Panc1 (cell line): ENCODE results near the gene RFFL. TPM values are rescaled to one million over a fixed set of nuclear protein-coding genes. Genes with fewer than 3 reads are reported as not detected.
A peak's percentile ranks its signal among the peaks of the same experiment; 100 is the strongest.

Experiments
- ATAC-seq: fragments of 200-7000 bp; cut with Tn5 transposase; 2 replicates; pipeline ENCODE4 v1.9.1; 2020; ENCODE audit warnings: mild to moderate bottlenecking, moderate library complexity
- BruUV-seq: library from RNA; stranded (reverse); fragments of 400-500 nt; replicated peaks from 2 replicates; lab custom pipeline; 2021; lab: Mats Ljungman, UMichigan
- CTCF ChIA-PET: fragments of 300-600 bp; sonication (Branson Sonifier 250); formaldehyde crosslinking; loops from one replicate; lab custom pipeline; 2022; ENCODE audit warnings: antibody characterized with exemption; lab: Charles Lee
- POLR2A ChIA-PET: fragments of 300-600 bp; sonication (Branson Sonifier 250); formaldehyde crosslinking; loops from one replicate; lab custom pipeline; 2022; ENCODE audit warnings: antibody characterized with exemption; lab: Charles Lee
- DNase-seq: peaks from one replicate; pipeline ENCODE4 v3.0.0-alpha.2; 2010; ENCODE audit warnings: low read depth, low spot score
- H3K27ac ChIP-seq: 2 replicates; pipeline ENCODE4 v1.5.1; 2011; ENCODE audit warnings: mild to moderate bottlenecking, low read length, inconsistent platforms
- H3K27me3 ChIP-seq: fragments of 200-500 bp; sonication (Bioruptor generic); 2 replicates; pipeline ENCODE4 v1.6.0; 2014; ENCODE audit warnings: low read length, inconsistent platforms; ENCODE audit not compliant: control insufficient read depth, insufficient read depth
- H3K36me3 ChIP-seq: fragments of 200-500 bp; sonication (Bioruptor generic); 2 replicates; pipeline ENCODE4 v1.5.1; 2014; ENCODE audit warnings: inconsistent platforms, mild to moderate bottlenecking, low read length, moderate library complexity; ENCODE audit not compliant: control insufficient read depth, insufficient read depth
- H3K4me1 ChIP-seq: 2 replicates; pipeline ENCODE4 v1.5.1; 2011; ENCODE audit warnings: inconsistent platforms, mild to moderate bottlenecking, low read length, moderate library complexity; ENCODE audit not compliant: control insufficient read depth, insufficient read depth
- H3K4me3 ChIP-seq, 2 experiments: 2 replicates each; pipeline ENCODE4 v1.5.1; 2011 to 2012; ENCODE audit warnings: low read depth in 2 of 2, low read length in 2 of 2, mild to moderate bottlenecking in 2 of 2, inconsistent platforms in 1 of 2, moderate library complexity in 1 of 2
- H3K9me3 ChIP-seq: fragments of 200-500 bp; sonication (Bioruptor generic); 2 replicates; pipeline ENCODE4 v1.5.1; 2014; ENCODE audit warnings: low read depth, mild to moderate bottlenecking, inconsistent platforms, low read length, moderate library complexity; ENCODE audit not compliant: control insufficient read depth, insufficient read depth
- POLR2AphosphoS5 ChIP-seq: IDR thresholded peaks from 2 replicates; pipeline ENCODE4 v1.6.1; 2012; ENCODE audit warnings: mild to moderate bottlenecking, low read depth, low read length, moderate library complexity
- SIN3A ChIP-seq: IDR thresholded peaks from 2 replicates; pipeline ENCODE4 v1.6.1; 2012; ENCODE audit warnings: low read depth, mild to moderate bottlenecking, low read length, moderate library complexity, borderline replicate concordance; ENCODE audit not compliant: insufficient read depth
- TCF7L2 ChIP-seq: IDR thresholded peaks from 2 replicates; pipeline ENCODE4 v1.6.1; 2011; ENCODE audit warnings: mild to moderate bottlenecking, low read depth, low read length, inconsistent platforms
- in situ Hi-C: cut with HindIII; loops from 2 replicates; pipeline ENCODE4 v1.10.0; 2016; ENCODE audit warnings: low sequenced_read_pairs, low pct_unique_long_range_greater_than_20kb
- intact Hi-C: fragments of 100-400 bp; cut with micrococcal nuclease; formaldehyde crosslinking; loops from one replicate; pipeline ENCODE4 v1.10.0; 2022; ENCODE audit not compliant: unreplicated experiment
- total RNA-seq: library from RNA; stranded (reverse); gene quantifications from one replicate; pipeline ENCODE4 v1.2.1, GENCODE V29; 2021; ENCODE audit not compliant: unreplicated experiment
- TF ChIP-seq, protein P1 (sequence below), 2 experiments: IDR thresholded peaks; 2 replicates each; pipeline ENCODE4 v1.6.1; 2011 to 2012; ENCODE audit warnings: low read depth in 2 of 2, control low read depth in 1 of 2, low read length in 1 of 2, mild to moderate bottlenecking in 1 of 2, moderate library complexity in 1 of 2; ENCODE audit not compliant: insufficient read depth in 1 of 2
- TF ChIP-seq, protein P2 (sequence below): fragments of 450-650 bp; IDR thresholded peaks from 2 replicates; pipeline ENCODE4 v1.5.1; 2017; ENCODE audit warnings: mild to moderate bottlenecking

The RFFL gene
- total RNA-seq, 1 experiment from 2014 or later = 38.4 TPM

DNA sequence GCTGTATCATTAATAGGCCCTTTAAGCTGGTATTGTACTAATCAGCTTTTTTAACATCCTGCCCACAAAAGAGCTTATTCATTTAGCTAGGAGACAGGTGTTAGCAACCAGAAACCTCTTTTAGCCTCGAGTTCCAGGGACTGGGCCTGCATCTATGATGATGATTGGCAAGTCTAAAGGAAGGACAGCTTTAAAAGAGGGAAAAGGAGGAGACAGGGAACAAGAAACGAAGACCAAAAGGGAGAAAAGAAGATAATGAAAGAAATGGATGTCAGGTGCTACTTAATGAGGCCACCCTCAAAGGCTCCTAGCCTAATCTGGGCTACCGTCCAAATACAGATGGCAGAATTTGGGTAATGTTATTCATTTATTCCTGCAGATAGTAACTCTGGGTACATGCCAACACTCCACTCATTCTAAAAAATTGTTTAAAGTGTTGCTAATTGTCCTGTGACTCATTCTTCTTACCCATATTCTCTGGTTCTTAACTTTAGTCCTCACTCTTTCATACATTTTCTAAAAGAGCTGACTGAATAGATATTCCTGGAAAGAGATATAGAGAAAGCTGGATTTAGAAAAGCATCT lies 18.7 kb upstream of the RFFL start:
- CTCF ChIA-PET = no interaction called here
- Histone ChIP-seq H3K36me3 (no peaks in the 10 kb centered on the region), H3K4me1 (peaks cover 40% of the 10 kb centered on the region), H3K9me3 (no peaks in the 10 kb centered on the region), H3K27me3 (no peaks in the 10 kb centered on the region), H3K4me3 (no peak overlapping the region), H3K27ac (peak overlapping the region; percentile 60)
- no TSS peak for BruUV-seq
- DNase-seq (peak; percentile 73), ATAC-seq (0 out of 2 replicates have a peak, but pooled peaks have one; percentile 7)
- in situ Hi-C loops = no loop called here
- POLR2A ChIA-PET = interaction anchor here (0.6 kb wide), 1 partner anchor 242 kb away, joined by 3 read pairs; no protein-coding TSS in a partner anchor
- no peak for TF ChIP-seq SIN3A
- TF ChIP-seq POLR2AphosphoS5 = no peak
- TF ChIP-seq TCF7L2 = no peak
- TF ChIP-seq, protein P1, sequence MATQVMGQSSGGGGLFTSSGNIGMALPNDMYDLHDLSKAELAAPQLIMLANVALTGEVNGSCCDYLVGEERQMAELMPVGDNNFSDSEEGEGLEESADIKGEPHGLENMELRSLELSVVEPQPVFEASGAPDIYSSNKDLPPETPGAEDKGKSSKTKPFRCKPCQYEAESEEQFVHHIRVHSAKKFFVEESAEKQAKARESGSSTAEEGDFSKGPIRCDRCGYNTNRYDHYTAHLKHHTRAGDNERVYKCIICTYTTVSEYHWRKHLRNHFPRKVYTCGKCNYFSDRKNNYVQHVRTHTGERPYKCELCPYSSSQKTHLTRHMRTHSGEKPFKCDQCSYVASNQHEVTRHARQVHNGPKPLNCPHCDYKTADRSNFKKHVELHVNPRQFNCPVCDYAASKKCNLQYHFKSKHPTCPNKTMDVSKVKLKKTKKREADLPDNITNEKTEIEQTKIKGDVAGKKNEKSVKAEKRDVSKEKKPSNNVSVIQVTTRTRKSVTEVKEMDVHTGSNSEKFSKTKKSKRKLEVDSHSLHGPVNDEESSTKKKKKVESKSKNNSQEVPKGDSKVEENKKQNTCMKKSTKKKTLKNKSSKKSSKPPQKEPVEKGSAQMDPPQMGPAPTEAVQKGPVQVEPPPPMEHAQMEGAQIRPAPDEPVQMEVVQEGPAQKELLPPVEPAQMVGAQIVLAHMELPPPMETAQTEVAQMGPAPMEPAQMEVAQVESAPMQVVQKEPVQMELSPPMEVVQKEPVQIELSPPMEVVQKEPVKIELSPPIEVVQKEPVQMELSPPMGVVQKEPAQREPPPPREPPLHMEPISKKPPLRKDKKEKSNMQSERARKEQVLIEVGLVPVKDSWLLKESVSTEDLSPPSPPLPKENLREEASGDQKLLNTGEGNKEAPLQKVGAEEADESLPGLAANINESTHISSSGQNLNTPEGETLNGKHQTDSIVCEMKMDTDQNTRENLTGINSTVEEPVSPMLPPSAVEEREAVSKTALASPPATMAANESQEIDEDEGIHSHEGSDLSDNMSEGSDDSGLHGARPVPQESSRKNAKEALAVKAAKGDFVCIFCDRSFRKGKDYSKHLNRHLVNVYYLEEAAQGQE (IDR thresholded peaks at IDR 0.05; ENCODE audit: insufficient read depth in 1 of 2, low read depth in 2 of 2, low read length in 1 of 2) = no peak
- TF ChIP-seq, protein P2, sequence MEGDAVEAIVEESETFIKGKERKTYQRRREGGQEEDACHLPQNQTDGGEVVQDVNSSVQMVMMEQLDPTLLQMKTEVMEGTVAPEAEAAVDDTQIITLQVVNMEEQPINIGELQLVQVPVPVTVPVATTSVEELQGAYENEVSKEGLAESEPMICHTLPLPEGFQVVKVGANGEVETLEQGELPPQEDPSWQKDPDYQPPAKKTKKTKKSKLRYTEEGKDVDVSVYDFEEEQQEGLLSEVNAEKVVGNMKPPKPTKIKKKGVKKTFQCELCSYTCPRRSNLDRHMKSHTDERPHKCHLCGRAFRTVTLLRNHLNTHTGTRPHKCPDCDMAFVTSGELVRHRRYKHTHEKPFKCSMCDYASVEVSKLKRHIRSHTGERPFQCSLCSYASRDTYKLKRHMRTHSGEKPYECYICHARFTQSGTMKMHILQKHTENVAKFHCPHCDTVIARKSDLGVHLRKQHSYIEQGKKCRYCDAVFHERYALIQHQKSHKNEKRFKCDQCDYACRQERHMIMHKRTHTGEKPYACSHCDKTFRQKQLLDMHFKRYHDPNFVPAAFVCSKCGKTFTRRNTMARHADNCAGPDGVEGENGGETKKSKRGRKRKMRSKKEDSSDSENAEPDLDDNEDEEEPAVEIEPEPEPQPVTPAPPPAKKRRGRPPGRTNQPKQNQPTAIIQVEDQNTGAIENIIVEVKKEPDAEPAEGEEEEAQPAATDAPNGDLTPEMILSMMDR = no peak
- intact Hi-C loops = no loop called here

DNA sequence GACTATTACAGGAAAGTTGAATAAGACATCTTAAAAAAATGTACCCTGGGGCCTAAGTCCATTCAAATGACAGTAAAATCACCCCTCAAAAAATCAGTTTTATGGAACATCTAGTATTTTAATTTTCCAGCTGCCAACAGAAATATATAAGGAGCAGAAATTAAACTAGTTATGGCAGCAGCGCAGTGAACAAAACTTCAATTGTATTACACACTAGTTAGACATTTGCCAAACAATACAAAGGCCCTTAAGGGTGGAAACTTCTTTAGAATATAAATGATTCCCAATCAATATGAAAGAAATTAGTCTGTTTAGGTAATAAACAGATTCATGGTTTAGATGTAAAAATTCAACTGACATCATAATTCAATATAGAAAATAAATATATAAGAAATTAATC lies 18.1 kb upstream of the RFFL start:
- BruUV-seq = no TSS peak
- ATAC-seq (no peak), DNase-seq (no peak)
- POLR2A ChIA-PET = interaction anchor here (0.6 kb wide), 1 partner anchor 243 kb away, joined by 3 read pairs; no protein-coding TSS in a partner anchor
- H3K27me3 ChIP-seq = no peaks in the 10 kb centered on the region
- H3K9me3 ChIP-seq = no peaks in the 10 kb centered on the region
- in situ Hi-C loops = no loop called here
- peak overlapping the region; percentile 60; the same call in 1 of the 2 replicates for H3K27ac ChIP-seq
- CTCF ChIA-PET = interaction anchor here (0.8 kb wide), 1 partner anchor 38 kb away, joined by 3 read pairs; no protein-coding TSS in a partner anchor
- TF ChIP-seq POLR2AphosphoS5 = no peak
- TF ChIP-seq, protein P2 = no peak
- TF ChIP-seq, protein P1 (IDR thresholded peaks at IDR 0.05; ENCODE audit: insufficient read depth in 1 of 2, low read depth in 2 of 2, low read length in 1 of 2) = no peak
- no peak for TF ChIP-seq TCF7L2
- no peak for TF ChIP-seq SIN3A
- H3K36me3 ChIP-seq = no peaks in the 10 kb centered on the region
- intact Hi-C loops = no loop called here
- H3K4me1 ChIP-seq = peaks cover 36% of the 10 kb centered on the region
- H3K4me3 ChIP-seq = no peak overlapping the region
